Stimulated activated CD4-positive, alpha-beta T cell treated with anti-CD3 and anti-CD28 coated beads, TNF-alpha, amount 100 ng/mL, for 1 hour (primary cell): ENCODE measurements around the gene PRR16.

Experiments used
- DNase-seq, 3 donors: peaks; one replicate each; pipeline ENCODE4 v3.0.0-alpha.2; 2020; ENCODE audit warnings: low read depth in 3 of 3, low spot score in 1 of 3

The PRR16 gene

DNA sequence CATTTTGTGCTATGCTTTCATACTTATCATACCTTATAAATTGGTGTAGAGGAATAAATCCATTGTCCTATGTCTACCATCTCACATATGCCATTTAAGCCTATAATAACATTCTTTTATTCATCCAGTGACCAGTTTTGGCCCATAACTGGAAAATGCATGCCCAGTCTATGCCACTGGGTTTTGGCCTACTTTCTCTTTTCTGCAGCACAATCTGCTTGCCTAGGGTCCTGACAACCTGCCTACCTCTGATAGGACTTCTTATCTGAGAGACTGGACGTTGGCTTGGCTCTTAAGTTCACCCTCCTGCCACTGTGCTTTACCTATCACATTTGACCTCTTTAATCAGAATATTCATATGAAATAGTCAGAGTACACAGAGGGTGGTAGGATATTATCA is 103.0 kb downstream of the PRR16 start:
- DNase-seq: no peak

DNA sequence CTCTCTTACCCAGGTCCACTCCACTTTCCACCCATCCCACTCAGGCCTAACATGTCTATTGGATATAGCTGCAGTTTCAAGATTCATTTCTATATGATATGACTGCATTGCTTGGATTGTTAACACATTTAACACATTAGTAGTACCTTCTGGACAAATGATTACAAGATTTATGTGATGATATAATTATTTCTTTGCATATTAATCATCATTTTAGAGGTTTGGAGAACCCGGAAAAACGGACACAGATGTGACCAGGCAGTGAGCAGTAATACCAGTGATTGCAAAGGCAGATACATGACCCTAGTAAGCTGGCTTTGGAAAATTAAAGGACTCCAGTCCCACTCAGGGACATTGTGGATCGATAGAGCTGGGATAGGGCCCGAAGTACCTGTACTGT is 103.8 kb downstream of the PRR16 start:
- DNase-seq: no peak

- no peak for DNase-seq
Measured at GRCh38 chr5:120568711-120569110, 104.6 kb downstream of the PRR16 start.

GRCh38 chr5:120576588-120576987 is 112.5 kb downstream of the PRR16 start:
- no peak for DNase-seq

GRCh38 chr5:120582635-120583034 is 118.5 kb downstream of the PRR16 start:
- DNase-seq: no peak

GRCh38 chr5:120586646-120587045 is 122.5 kb downstream of the PRR16 start:
- DNase-seq: no peak

- DNase-seq: no peak
Measured at GRCh38 chr5:120591911-120592310, 127.8 kb downstream of the PRR16 start.

GRCh38 chr5:120599576-120599975 is 135.5 kb downstream of the PRR16 start:
- no peak for DNase-seq

- DNase-seq: no peak
Measured at GRCh38 chr5:120600639-120601038, 136.5 kb downstream of the PRR16 start.

DNA sequence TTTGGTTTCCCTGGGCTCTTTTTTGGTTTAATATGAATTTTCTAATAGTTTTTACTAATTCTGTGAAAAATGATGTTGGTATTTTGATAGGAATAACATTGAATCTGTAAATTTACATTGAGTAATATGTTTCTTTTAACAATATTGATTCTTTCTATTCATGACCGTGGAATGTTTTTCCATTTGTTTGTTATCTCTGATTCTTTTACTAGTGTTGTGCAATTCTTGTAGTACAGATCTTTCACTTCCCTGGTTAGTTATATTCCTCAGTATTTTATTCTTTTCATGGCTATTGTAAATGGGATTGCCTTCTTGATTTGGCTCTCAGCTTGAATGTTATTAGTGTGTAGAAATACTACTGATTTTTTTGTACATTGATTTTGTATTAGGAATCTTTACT is 137.9 kb downstream of the PRR16 start:
- no peak for DNase-seq

DNA sequence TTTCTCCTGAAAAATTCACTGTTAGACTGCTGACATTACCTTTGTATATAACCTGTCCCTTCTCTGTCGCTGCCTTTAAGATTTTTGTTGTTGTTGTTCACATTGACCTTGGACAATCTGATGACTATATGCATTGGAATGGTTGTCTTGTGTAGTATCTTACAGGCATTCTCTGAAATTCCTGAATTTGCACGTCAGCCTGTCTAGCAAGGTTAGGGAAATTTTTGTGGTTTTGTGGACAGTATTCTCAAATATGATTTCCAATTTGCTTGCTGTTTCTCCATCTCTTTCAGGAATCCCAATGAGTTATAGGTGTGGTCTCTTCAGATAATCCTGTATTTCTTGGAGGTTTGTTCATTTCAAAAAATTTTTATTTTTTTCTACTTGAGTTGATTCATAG is 140.8 kb downstream of the PRR16 start:
- DNase-seq: no peak

- no peak for DNase-seq
Measured at GRCh38 chr5:120605325-120606079, 141.4 kb downstream of the PRR16 start.

- DNase-seq: no peak
Measured at GRCh38 chr5:120609570-120609969, 145.5 kb downstream of the PRR16 start.

- DNase-seq: no peak
Measured at GRCh38 chr5:120610145-120610544, 146.0 kb downstream of the PRR16 start.

DNA sequence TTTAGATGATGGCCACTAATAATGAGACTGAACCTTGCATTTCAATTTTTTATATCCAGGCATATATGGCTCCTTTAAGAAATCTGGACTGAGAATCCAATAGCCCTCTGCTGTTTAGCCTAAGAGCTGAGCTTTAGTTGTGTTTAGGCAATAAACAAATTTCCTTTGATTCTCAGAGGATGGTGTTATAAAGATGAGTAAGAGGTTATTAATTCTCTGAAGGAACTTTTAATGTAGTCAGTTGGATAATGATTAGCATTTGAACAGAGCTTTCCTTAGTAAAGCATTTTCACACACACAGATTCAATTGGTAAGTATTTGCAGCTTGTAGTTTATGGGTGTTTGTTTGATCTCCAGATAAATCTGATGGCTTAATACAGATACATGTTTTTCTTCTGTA is 149.6 kb downstream of the PRR16 start:
- DNase-seq: no peak

- no peak for DNase-seq
Measured at GRCh38 chr5:120614531-120615180, 150.6 kb downstream of the PRR16 start.

GRCh38 chr5:120615967-120616645 is 152.0 kb downstream of the PRR16 start:
- DNase-seq: no peak

DNA sequence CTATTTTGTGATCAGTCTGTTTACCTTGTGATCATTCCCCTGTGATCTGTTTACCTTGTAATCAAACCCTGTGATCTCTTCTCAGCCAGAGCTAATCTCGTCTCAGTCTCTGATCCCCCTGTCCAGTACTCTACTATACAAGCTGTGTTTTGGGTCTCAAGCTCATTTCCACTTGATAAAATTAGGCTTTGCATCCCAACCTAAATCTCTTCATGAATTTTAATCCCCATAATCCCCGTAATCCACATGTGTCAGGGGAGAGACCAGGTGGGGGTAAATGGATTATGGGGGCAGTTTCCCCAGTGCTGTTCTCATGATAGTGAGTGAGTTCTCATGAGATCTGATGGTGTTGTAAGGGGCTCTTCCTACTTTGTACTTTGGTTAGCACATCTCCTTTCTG is 157.2 kb downstream of the PRR16 start:
- no peak for DNase-seq

GRCh38 chr5:120624021-120624563 is 160.0 kb downstream of the PRR16 start:
- DNase-seq: no peak

GRCh38 chr5:120628156-120628555 is 164.1 kb downstream of the PRR16 start:
- no peak for DNase-seq

DNA sequence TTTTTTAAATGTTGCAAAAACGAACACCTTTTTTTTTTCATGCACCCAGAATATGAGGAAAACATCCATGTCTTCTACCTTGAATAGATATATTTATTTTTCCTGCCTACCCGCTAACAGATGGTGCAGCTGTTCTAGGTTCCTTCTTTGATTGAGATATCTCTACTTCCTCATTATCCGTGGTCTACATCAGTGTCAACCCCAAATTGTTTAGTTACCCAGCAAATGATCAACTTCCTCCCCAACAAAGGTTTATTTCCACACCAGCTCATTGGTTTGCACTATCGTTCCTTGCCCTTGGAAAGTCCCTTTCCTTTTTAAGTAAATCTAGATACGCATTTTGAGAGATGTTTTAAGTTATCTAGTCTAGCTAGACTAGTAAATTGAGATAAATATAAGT is 166.4 kb downstream of the PRR16 start:
- DNase-seq: no peak

DNA sequence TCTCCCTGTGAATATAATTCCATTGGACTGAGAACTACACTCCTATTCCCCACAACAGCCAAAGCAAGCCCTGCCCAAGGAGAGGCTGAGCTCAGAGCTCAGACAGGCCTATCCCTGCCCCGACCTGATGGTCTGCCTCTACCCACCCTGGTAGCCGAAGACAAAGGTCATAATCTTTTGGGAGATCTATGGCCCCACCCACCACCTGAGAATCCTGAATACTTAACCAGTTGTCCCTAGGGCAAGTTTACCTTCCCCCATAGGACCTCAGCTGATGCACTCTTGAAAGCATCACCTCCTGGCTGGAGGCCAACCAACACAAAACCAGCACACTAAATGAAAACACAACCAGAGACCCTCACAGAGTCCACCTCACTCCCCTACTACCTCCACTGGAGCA is 167.5 kb downstream of the PRR16 start:
- DNase-seq: no peak
